H4 (cell line): ENCODE measurements around the gene MVB12B. TPM values are rescaled to one million over a fixed set of nuclear protein-coding genes. Genes with fewer than 3 reads are reported as not detected.

Experiments used
- DNase-seq: peaks from one replicate; pipeline ENCODE4 v3.0.0-alpha.2; 2015; ENCODE audit warnings: low spot score
- total RNA-seq: library from RNA; depleted of rRNA; stranded (reverse); fragments of >200 nt; shearing (Covaris generic); gene quantifications from 2 replicates; pipeline ENCODE4 v1.2.3, GENCODE V29; 2014

The MVB12B gene
- total RNA-seq, 1 experiment from 2014 or later, result 2.8 TPM

- DNase-seq, result no peak
Measured at GRCh38 chr9:126516561-126516935, 189.9 kb downstream of the MVB12B start.

GRCh38 chr9:126516936-126517832, 190.6 kb downstream of the MVB12B start:
- DNase-seq, result peak; percentile 72

GRCh38 chr9:126517833-126518356, 191.3 kb downstream of the MVB12B start:
- no peak for DNase-seq

DNA sequence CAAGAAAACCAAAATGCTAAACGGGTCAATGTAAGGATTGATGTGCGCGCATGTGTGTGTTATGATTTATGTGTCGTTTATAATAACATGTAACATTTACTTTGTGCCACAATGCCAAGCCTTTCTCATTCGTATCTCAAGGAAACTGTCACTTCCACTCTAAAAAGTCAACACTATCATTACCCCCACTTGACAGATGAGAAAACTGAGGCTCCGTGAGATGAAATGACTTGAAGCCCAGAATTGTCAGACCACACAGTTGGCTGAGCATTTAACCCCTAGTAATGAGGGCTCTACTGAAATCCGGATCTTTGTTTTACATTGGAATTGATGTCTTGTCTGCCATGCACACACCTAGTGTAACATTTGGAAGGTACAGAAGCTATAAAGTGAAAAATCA, 192.1 kb downstream of the MVB12B start:
- DNase-seq, result no peak

GRCh38 chr9:126519660-126520420, 193.2 kb downstream of the MVB12B start:
- no peak for DNase-seq

GRCh38 chr9:126520453-126520852, 193.8 kb downstream of the MVB12B start:
- no peak for DNase-seq

GRCh38 chr9:126521089-126521488, 194.5 kb downstream of the MVB12B start:
- DNase-seq, result no peak

DNA sequence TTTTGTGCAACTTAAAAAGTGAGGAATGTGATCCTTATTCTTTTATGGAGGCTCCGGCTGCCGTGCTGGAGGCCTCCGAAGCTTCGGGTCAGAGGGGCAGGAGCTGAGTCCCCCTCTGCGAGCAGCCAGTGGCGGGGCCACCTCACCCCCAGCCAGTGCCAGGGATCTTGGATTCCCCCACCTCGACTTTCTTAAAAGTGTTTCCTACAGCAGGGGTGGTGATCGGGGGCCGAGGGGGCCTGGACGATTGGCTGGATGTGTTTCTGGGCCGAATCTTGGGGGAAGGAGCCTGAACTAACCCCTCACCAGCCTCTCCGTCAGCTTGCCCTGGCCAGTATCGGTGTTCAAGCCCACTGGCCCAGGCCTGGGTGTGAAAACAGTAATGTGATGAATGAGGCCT, 194.9 kb downstream of the MVB12B start:
- DNase-seq, result no peak

- no peak for DNase-seq
Measured at GRCh38 chr9:126521976-126522590, 195.5 kb downstream of the MVB12B start.

GRCh38 chr9:126522612-126523356, 196.2 kb downstream of the MVB12B start:
- no peak for DNase-seq

GRCh38 chr9:126523611-126524111, 197.0 kb downstream of the MVB12B start:
- no peak for DNase-seq

GRCh38 chr9:126524353-126525077, 197.9 kb downstream of the MVB12B start:
- DNase-seq, result no peak

- DNase-seq, result no peak
Measured at GRCh38 chr9:126526218-126527108, 199.8 kb downstream of the MVB12B start.

- no peak for DNase-seq
Measured at GRCh38 chr9:126527109-126527825, 200.6 kb downstream of the MVB12B start.

DNA sequence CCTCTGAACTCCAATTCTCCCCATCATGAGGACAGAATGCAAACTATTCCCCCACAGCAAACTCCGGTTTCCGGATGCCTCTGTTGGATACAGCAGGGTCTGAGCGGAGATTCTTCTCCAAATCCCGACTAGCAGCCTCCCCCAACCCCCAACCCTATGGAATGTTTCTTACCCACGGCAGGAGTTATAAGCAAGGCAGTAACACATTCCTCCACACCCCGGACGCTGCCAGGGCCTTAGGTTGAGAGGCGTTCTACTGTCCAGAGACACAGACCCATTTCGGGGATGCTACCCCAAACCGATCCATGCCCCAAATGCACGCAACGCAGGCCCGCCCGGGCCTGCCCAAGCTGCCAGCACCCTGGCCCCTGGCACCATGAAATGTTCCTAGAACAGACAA, 201.5 kb downstream of the MVB12B start:
- DNase-seq, result no peak

DNA sequence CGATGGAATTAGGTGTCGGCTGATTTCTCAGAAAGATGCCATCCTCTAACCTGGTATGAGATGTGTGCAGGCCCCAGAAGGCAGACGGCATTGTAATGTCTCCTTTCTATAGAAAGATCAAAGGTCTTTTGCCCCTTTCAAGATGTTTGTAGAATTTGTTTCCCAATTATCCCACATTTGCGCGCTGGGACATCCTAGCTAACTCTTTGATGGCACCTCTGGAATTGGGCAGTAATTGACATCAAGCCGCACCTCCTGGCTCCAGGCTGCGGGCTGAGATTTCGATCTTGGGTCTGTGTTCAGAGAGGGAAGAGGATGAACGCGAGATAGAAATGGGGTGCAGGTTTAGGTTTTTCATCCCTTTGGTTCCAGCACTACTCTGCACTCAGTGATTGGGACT, 202.3 kb downstream of the MVB12B start:
- DNase-seq, result no peak

DNA sequence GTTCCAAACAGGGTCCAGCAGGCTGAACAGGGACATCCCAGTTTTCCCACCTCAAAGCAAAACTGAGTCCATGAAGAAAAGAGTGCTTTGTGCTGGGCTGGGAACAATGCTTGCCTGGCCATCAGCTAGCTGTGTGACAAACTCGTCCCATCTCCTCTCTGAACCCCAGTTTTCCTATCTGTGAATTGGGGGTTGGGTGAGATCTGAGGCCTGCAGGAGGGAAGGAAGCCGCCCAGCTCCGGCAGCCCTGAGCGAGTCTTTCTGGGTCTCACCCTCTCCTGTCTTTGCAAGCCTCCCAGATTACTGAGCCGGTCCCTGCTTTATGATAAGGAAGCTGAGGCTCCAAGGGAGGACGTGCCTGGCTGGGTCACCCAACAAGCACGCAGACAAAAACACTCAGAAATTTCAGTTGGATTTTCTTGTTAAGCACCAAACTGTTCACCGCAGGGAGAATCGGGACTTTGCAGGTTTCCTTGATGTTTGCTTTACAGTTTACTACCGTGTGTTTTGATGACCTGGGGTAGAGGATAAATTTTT, 204.5 kb downstream of the MVB12B start:
- no peak for DNase-seq

DNA sequence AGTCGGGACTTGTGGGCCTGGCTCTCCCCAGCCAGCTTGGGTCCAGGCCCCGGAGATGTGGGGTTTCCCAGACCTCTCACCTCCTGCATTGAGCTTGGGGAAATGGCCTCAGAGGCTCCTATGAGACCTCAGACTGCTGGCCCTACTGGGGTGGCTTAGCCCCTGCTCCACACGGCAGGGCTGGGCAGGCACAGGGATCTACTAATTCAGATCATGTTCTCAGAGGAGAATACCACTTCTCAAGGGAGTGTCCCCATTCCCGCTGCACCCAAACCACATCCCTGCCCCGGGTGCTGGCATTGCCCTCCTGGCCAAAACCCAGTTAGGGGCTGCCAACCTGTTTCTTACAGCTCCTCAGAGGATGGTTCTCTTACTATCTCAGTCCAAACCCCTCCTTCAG, 205.0 kb downstream of the MVB12B start:
- no peak for DNase-seq

DNA sequence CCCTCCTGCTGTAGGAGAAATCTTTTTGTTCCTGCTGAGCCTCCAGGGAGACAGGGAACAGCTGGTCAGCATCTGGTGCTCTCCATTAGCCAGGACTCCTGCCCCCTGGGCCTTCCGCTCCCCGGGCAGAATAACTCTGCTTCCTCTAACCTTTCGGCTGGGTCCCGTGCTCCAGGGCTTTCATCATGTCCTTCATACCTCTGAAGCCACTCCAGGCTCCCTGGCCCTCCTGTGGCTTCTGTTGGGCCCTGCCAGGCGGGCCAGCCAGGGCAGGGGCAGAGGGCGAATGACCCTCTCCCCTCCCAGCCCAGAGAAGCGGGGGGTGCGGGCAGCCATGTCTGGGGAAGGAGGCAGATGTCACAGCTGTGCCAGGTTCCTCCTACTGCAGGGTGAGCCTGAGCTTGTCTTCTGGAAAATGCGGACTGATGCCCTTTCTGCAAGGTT, 205.4 kb downstream of the MVB12B start:
- no peak for DNase-seq
